GM21529 (cell line): ENCODE measurements around the gene LRRN4.
"Not testable (repeated sequence)": the region's sequence is repeated elsewhere in the genome, so short reads cannot be mapped to it uniquely, and the experiment has no call there.

Source experiments
- ATAC-seq: cut with Tn5 transposase; IDR thresholded peaks from one replicate; pipeline ENCODE4 v1.9.1; 2021; ENCODE audit not compliant: unreplicated experiment

LRRN4 gene

GRCh38 chr20:6060213-6060612 is 6.4 kb upstream of the LRRN4 start:
- ATAC-seq, result no peak

GRCh38 chr20:6058684-6059295 is 4.9 kb upstream of the LRRN4 start:
- ATAC-seq, result no peak

GRCh38 chr20:6057691-6058090 is 3.8 kb upstream of the LRRN4 start:
- ATAC-seq, result no peak

GRCh38 chr20:6057139-6057538 is 3.3 kb upstream of the LRRN4 start:
- ATAC-seq, result no peak

GRCh38 chr20:6055981-6056569 is 2.2 kb upstream of the LRRN4 start:
- ATAC-seq, result no peak

- no peak for ATAC-seq
Observed at GRCh38 chr20:6055161-6055783, 1.4 kb upstream of the LRRN4 start.

GRCh38 chr20:6054689-6055051 is 810 bp upstream of the LRRN4 start:
- ATAC-seq, result not testable (repeated sequence)

- ATAC-seq, result no peak
Observed at GRCh38 chr20:6053064-6053775, 640 bp downstream of the LRRN4 start.

- no peak for ATAC-seq
Observed at GRCh38 chr20:6051505-6051904, 2.4 kb downstream of the LRRN4 start.

- ATAC-seq, result no peak
Observed at GRCh38 chr20:6048391-6048790, 5.5 kb downstream of the LRRN4 start.

GRCh38 chr20:6046432-6046831 is 7.4 kb downstream of the LRRN4 start:
- ATAC-seq, result no peak

GRCh38 chr20:6045566-6045965 is 8.3 kb downstream of the LRRN4 start:
- ATAC-seq, result no peak

- no peak for ATAC-seq
Observed at GRCh38 chr20:6044115-6044514, 9.7 kb downstream of the LRRN4 start.

GRCh38 chr20:6041808-6042265 is 12.0 kb downstream of the LRRN4 start:
- ATAC-seq, result no peak

- no peak for ATAC-seq
Observed at GRCh38 chr20:6040958-6041807, 12.7 kb downstream of the LRRN4 start.

- no peak for ATAC-seq
Observed at GRCh38 chr20:6040540-6040939, 13.3 kb downstream of the LRRN4 start.

- ATAC-seq, result no peak
Observed at GRCh38 chr20:6039766-6040165, 14.1 kb downstream of the LRRN4 start.

- ATAC-seq, result no peak
Observed at GRCh38 chr20:6038256-6038655, 15.6 kb downstream of the LRRN4 start.

GRCh38 chr20:6037082-6037481 is 16.8 kb downstream of the LRRN4 start:
- no peak for ATAC-seq

GRCh38 chr20:6036213-6036612 is 17.6 kb downstream of the LRRN4 start:
- ATAC-seq, result no peak
